ENCODE measurements around the gene ANKH.

DNA sequence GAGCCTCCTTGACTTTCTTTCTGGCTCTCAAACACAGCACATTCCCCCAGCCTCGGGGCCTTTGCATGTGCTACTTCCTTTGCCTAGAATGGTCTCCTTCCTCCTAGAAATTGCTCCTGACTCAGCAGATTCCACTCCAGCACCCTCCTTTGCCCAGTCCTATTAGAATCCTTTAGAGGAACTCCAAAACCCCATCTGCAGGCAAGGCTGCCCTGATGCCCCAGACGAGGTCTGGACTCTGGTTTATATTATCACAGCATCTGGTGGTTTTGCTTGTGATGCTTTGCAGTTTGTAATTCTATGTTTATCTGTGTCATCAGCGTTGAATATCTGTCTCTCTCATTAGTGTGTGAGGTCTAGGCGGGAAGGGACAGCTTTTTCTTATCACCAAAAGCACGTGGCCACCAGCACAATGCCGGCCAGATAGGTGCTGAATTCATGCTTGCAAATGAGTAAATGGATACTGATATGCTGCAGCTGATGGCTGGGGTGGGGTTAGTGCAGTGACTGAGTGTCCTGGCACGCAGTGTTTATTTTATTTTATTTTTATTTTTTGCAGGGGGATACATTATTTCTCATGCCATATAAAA, 30.0 kb upstream of the ANKH start:
- TF ChIP-seq, protein P1, sequence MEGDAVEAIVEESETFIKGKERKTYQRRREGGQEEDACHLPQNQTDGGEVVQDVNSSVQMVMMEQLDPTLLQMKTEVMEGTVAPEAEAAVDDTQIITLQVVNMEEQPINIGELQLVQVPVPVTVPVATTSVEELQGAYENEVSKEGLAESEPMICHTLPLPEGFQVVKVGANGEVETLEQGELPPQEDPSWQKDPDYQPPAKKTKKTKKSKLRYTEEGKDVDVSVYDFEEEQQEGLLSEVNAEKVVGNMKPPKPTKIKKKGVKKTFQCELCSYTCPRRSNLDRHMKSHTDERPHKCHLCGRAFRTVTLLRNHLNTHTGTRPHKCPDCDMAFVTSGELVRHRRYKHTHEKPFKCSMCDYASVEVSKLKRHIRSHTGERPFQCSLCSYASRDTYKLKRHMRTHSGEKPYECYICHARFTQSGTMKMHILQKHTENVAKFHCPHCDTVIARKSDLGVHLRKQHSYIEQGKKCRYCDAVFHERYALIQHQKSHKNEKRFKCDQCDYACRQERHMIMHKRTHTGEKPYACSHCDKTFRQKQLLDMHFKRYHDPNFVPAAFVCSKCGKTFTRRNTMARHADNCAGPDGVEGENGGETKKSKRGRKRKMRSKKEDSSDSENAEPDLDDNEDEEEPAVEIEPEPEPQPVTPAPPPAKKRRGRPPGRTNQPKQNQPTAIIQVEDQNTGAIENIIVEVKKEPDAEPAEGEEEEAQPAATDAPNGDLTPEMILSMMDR (IDR thresholded peaks at IDR 0.05): no peak
- no peak for TF ChIP-seq POLR2A (IDR thresholded peaks at IDR 0.05)
- TF ChIP-seq POLR2AphosphoS5 (IDR thresholded peaks at IDR 0.05): no peak
